Activated CD8-positive, alpha-beta memory T cell treated with anti-CD3 and anti-CD28 coated beads, Interleukin-2, amount 50 U/mL, for 24 hours (primary cell): ENCODE results near the gene TFCP2.
A peak's percentile ranks its signal among the peaks of the same experiment; 100 is the strongest.
"Not testable (repeated sequence)": the region's sequence is repeated elsewhere in the genome, so short reads cannot be mapped to it uniquely, and the experiment has no call there.

ENCODE experiments used
- DNase-seq: peaks from one replicate; pipeline ENCODE4 v3.0.0-alpha.2; 2020; ENCODE audit errors: extremely low read depth

The TFCP2 gene

DNA sequence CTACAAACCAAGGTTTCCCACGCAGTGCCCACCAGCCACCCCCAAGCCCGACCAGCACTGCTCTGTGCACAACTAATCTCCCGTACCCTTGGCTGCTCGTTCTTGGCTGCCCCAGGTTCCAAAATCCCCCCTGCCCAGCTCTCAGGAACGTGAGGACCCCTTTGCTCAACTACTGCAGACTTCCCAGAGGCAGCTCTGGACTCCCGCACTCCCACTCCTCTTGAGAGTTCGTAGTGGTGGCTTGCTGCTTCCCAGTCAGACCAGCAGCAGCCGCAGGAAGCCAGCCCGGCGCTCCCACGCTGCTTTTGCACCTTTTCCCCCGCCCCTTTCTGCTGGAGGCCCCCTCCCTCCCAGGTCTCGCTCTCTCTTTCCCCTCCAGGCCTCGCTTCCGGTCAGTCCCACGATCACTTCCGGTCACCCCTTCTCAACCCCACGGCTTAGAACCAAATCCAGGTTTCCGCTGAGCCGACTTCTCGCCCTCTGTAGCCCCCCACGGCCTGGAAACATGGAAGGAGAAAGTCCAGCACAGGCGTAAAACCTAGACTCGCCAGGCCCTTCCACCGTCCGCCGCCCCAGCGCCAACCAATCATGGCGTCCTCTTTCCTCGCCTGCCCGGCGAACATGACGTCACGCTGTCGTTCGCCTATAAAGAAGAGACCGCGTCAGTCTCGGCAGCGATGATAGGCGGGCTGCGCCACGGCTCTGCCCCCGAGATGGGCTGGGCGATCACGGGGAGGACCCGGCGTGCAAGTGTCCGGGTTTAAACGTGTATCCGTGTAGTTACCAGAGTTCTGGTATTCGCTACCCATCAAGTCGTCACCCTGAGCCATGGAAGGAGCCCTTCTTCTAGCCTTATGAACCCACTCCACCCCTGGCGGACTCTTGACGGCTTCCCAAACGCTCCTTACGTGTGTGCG is at the start of gene TFCP2:
TFCP2 (minus strand) TSS at position 621 of the 917 bp plus-strand sequence. CDS start 713 bp downstream, outside the sequence.
- peak; percentile 79 for DNase-seq

DNA sequence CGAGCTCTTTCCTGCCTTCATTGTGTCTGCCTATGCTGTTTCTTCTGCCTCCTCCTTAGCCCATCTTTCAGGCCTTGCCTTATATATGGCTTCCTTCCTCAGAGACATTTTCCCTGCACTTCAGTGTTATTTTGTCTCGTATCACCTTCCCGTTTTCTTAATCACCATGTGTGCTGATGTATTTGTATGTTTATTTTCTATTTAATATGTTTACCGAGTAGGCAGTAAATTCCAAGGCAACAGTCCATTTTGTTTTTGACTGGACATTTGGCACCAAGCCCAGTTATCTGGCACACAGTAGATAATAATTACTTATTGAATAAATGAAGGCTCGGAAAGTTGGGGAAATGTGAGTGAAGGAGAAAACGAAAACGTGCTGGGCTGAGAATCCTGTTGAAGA is 49.5 kb upstream of the TFCP2 start:
- no peak for DNase-seq

GRCh38 chr12:51219857-51220256 is 46.9 kb upstream of the TFCP2 start:
- not testable (repeated sequence) for DNase-seq

DNA sequence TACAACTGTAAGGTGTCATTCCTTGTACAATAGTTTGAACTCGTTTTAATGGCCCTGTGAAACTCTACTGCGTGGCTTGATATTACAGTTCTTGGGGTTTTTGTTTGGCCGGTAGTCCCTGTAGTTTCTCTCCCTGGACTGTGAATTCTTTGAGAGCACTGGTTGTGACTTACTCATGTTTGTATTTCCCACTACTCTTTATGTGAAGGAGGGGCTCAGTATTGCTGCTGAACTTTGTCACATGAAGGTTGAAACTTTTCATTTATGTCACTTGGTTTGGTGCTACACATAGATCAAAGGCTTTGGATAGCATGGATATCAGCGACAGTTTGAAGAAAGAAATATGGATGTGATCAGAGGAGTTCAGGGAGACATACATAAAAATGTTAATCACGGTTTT is 46.4 kb upstream of the TFCP2 start:
- no peak for DNase-seq

DNA sequence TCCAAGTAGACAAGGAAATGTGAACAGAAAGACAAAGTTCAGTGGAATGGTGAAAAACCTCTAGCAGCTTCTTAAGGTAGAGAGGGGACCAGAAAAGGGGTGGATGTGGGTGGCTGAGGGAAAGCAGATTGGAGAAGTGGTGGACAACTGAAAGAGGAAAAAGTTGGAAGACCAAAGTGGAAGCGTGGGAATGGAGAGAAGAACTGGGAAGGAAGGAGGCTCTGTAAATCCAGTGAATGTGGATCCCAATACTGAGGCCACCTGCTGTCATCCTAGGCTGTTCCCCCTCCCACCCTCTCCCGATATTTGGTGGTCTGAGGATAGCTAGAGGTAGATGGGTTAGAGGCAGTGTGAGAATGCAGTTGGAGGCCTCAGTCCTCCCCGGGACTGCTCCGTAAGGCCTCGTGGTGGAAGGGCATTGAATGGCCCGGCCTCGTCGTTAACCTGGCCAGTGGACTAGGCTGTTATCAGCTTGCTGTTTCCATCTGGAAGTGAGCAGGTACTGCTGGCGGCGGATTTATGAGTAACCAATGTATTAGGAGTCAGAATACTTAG is 45.7 kb upstream of the TFCP2 start:
- no peak for DNase-seq

DNA sequence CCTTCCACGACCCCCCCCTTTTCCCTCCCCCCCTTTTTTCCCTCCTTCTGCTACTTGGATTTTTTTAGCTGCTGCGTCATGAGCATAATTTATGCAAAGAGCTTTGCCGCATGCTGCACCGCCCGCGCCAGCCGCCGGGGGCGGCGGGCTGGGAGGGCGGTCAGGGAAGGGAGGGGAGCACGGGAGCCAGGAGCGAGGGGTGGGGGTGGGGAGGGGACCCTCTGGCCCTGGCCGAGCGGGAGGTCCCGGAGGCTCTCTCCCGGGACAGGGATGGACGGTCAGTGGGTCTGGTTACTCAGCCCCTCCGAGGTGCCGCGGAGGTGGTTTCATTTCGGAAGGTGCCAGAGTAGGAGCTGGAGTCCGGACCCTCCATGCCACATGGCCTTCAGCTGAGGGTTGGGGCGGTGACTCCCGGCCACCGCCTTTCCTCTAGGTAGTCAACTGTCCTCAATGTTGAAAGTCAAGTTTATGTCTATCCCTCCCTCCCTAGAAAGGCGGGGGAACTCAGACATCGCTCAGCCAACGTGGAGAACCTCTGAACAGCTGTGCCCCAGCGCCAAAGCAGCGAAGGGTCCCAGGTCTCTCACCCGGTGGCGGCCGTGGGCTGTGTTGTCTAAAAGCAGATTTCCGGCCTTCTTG is 45.2 kb upstream of the TFCP2 start, which contains the start of gene POU6F1:
POU6F1 (minus strand) TSS at position 95 of the 639 bp plus-strand sequence. CDS start 11,226 bp downstream, outside the sequence.
- DNase-seq: peak; percentile 21

DNA sequence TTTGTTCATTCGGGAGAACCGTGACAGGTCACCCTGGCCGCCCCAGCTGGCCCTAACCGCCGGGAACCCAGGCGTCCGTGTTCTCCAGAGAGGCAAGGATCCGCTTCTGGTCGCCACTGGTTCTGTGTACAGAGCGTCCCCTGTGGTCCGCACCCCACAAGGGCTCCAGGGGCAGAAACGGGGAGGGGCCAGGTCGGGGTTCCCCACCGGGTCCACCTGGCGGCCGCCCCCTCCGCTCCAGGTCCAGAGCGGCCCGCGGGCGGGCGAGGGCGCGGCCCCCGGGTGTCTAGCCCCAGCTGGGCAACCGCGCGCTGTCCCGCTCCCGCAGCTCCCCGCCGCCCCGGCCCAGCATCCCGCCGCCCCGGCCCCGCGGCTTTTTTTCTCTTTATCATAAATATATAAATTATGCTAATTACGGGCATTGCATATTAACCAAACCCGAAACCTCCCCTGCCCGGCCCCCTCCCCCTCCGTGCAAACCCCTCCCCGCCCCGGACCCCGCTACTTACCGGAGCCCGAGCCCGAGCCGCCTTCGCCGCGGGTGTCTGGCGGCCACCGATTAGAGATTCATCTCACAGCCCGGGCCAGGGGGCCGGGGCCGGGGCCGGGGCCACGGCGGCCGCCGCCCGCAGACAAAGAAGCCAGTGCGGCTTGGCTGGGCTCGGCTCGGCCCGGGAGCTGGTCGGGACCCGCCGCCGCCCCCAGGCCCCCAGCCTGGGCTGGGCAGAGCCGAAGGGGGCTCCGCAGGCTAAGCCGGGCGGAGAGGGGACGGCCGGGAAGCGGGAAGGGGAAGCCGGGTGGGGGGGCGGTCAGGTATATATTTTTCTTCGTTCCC is 44.4 kb upstream of the TFCP2 start:
- no peak for DNase-seq

DNA sequence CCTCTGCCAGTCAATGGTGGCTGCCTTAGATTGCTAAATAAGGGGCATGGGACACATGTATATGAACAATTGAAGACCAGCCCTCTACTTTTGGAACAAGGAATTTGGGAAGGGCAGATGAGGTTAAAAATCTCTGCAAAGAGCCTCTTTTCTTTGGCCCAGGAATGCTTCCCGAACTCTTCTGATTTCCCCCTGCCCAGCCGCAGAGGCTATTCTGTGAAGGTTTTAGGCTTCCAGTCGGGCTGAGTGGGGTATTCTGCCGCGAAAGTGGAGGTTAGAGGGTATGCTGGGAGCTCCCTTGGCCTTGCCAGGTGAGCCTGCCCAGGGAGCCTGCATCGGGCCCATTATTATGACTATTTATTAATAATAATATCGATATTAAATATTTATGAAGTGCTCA is 43.7 kb upstream of the TFCP2 start:
- DNase-seq: no peak

DNA sequence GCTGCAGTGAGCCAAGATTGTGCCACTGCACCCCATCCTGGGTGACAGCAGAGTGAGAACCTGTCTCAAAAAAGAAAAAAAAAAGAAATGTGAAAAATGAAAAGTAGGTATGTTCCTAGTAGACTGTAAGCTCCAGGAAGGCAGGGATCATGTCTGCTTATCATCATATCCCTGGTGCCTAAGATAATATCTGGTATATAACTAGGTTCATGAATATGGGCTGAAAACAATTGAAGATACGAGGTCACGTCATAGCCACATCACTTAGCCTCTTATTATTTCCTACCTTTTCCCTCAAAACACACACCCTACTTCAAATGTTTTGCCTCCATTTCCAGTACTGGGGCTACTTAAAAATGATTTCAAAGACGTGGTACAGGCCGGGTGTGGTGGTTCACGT is 42.0 kb upstream of the TFCP2 start:
- DNase-seq: no peak

- DNase-seq: no peak
Measured at GRCh38 chr12:51210690-51211395, 37.9 kb upstream of the TFCP2 start.

DNA sequence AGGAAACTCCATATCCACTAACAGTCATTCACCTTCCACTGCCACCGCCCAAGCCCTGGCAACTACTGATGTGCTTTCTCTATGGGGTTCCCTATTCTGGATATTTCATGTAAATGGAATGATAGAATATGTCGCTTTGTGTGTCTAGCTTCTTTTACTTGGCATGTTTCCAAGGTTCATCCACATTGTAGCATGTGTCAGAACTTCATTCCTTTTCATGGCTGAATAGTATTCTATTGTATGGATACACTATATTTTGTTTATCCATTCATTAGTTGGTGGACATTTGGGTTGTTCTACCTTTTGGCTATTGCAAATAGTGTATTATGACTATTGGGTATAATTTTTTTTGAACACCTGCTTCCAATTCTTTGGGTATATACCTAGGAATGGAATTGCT is 36.3 kb upstream of the TFCP2 start:
- no peak for DNase-seq

DNA sequence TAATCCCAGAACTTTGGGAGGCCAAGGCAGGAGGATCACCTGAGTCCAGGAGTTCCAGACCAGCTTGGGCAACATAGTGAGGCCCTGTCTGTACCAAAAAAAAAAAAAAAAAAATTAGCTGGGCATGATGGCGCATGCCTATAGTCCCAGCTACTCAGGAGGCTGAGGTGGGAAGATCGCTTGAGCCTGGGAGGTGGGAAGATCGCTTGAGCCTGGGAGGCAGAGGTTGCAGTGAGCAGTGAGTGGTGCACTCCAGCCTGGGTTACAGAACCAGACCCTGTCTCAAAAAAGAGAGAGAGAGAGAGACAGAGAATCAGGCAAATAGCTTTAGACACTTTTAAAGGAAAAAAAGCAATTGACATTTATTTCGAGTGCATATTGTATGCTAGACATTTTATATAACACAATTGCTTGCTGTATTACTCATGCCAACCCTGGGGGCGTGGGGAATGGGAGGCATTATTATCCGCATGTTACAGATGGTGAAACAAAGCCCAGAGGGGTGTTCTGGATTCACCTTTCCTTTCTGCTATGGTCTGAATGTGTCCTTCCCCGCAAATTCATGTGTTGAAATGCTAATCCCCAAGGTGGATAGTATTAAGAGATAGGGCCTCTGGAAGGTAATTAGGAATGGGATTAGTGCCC is 35.2 kb upstream of the TFCP2 start:
- no peak for DNase-seq

DNA sequence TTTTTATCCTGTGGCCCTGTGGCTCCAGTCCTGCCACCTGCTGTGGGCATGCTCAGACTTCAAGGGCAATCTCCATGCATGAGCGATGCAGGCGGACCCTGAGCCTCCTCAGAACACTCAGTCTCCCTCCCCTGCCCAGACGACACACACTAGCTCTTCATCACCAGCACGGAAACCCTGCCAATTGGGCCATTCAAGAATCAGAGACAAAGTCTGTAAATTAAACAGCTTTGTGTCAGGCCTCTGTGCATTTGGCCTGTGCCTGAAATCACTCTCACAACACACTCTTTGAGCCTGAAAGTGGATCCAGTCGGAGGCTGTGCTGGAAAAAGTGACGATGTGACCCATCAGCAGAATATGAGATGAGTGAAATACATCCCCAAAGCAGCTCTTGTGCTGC is 32.4 kb upstream of the TFCP2 start:
- no peak for DNase-seq

- no peak for DNase-seq
Measured at GRCh38 chr12:51202718-51203117, 29.8 kb upstream of the TFCP2 start.

- no peak for DNase-seq
Measured at GRCh38 chr12:51200806-51201205, 27.9 kb upstream of the TFCP2 start.

GRCh38 chr12:51200156-51200555 is 27.2 kb upstream of the TFCP2 start:
- DNase-seq: no peak

- no peak for DNase-seq
Measured at GRCh38 chr12:51199366-51199945, 26.5 kb upstream of the TFCP2 start.

DNA sequence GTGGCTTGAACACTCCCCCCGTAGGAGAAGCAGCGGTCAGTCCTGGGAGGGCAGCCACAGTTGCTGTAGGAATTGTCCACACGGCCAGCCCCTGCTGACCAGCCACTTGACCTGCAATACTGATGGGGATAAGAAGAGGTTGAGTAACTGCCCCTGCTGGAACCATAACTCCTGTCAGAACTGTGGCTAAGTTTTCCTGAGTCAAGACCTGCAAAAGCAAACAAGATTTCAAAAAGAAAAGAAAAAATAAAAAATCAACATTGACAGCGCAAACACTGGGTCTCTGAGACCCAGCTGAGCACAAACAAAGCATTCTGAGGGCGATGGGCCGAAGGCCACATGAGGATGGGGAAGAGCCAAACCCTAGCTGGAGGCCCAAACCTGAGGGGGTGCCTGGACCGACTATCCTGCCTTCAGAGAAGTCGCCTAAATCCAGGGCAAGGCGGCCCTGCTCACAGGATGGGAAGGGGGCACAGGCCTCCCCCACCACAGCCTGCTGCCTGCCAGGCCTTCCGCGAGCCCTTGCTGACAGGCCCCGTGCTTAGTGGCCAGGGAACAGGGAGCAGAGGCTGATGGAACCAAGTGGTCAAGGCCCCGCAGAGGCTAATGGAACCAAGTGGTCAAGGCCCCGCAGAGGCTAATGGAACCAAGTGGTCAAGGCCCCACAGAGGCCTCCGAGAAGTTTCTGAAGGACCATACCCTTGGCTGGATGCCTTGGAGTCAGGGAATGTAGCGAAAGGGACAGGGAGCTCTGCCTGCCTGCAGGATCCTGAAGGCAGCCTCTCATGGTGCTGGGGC is 25.8 kb upstream of the TFCP2 start:
- no peak for DNase-seq
